ENCODE measurements around the gene FBLN1. TPM values are rescaled to one million over a fixed set of nuclear protein-coding genes. Genes with fewer than 3 reads are reported as not detected.

Gene FBLN1, protein sequence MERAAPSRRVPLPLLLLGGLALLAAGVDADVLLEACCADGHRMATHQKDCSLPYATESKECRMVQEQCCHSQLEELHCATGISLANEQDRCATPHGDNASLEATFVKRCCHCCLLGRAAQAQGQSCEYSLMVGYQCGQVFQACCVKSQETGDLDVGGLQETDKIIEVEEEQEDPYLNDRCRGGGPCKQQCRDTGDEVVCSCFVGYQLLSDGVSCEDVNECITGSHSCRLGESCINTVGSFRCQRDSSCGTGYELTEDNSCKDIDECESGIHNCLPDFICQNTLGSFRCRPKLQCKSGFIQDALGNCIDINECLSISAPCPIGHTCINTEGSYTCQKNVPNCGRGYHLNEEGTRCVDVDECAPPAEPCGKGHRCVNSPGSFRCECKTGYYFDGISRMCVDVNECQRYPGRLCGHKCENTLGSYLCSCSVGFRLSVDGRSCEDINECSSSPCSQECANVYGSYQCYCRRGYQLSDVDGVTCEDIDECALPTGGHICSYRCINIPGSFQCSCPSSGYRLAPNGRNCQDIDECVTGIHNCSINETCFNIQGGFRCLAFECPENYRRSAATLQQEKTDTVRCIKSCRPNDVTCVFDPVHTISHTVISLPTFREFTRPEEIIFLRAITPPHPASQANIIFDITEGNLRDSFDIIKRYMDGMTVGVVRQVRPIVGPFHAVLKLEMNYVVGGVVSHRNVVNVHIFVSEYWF
- total RNA-seq (9.3 TPM), polyA plus RNA-seq (36.3 TPM)
- long read RNA-seq, donor 1: 0 reads
- long read RNA-seq, donor 2, transcript FBLN1-201 (15 exons, 2,251 nt): major isoform, 10 of 20 reads
- long read RNA-seq, donor 2, transcript FBLN1-202 (17 exons, 2,896 nt): major isoform, 10 of 20 reads
- long read RNA-seq, donor 2, partial matches to known transcripts: 0 of 20 reads
- long read RNA-seq, donor 2, other reads (novel, unspliced or antisense): 0 of 20 reads
- long read RNA-seq, donor 3, partial matches to known transcripts: 0 of 4 reads
- long read RNA-seq, donor 3, other reads (novel, unspliced or antisense): 0 of 4 reads
- long read RNA-seq, donor 4, partial matches to known transcripts: 7 of 12 reads
- long read RNA-seq, donor 4, other reads (novel, unspliced or antisense): 0 of 12 reads
- long read RNA-seq, donor 5, transcript FBLN1-202 (17 exons, 2,896 nt): major isoform, 7 of 28 reads
- long read RNA-seq, donor 5, partial matches to known transcripts: 18 of 28 reads
- long read RNA-seq, donor 5, other reads (novel, unspliced or antisense): 0 of 28 reads
- long read RNA-seq, donor 6, transcript FBLN1-201 (15 exons, 2,251 nt): major isoform, 9 of 37 reads
- long read RNA-seq, donor 6, partial matches to known transcripts: 25 of 37 reads
- long read RNA-seq, donor 6, other reads (novel, unspliced or antisense): 0 of 37 reads
- long read RNA-seq, donor 7, partial matches to known transcripts: 0 of 5 reads
- long read RNA-seq, donor 7, other reads (novel, unspliced or antisense): 0 of 5 reads
- long read RNA-seq, donor 8, partial matches to known transcripts: 9 of 12 reads
- long read RNA-seq, donor 8, other reads (novel, unspliced or antisense): 0 of 12 reads
- long read RNA-seq, donor 9, transcript FBLN1-201 (15 exons, 2,251 nt): major isoform, 5 of 8 reads
- long read RNA-seq, donor 9, partial matches to known transcripts: 0 of 8 reads
- long read RNA-seq, donor 9, other reads (novel, unspliced or antisense): 0 of 8 reads
- long read RNA-seq, donor 10, transcript FBLN1-202 (17 exons, 2,896 nt): major isoform, 6 of 10 reads
- long read RNA-seq, donor 10, partial matches to known transcripts: 0 of 10 reads
- long read RNA-seq, donor 10, other reads (novel, unspliced or antisense): 0 of 10 reads

DNA sequence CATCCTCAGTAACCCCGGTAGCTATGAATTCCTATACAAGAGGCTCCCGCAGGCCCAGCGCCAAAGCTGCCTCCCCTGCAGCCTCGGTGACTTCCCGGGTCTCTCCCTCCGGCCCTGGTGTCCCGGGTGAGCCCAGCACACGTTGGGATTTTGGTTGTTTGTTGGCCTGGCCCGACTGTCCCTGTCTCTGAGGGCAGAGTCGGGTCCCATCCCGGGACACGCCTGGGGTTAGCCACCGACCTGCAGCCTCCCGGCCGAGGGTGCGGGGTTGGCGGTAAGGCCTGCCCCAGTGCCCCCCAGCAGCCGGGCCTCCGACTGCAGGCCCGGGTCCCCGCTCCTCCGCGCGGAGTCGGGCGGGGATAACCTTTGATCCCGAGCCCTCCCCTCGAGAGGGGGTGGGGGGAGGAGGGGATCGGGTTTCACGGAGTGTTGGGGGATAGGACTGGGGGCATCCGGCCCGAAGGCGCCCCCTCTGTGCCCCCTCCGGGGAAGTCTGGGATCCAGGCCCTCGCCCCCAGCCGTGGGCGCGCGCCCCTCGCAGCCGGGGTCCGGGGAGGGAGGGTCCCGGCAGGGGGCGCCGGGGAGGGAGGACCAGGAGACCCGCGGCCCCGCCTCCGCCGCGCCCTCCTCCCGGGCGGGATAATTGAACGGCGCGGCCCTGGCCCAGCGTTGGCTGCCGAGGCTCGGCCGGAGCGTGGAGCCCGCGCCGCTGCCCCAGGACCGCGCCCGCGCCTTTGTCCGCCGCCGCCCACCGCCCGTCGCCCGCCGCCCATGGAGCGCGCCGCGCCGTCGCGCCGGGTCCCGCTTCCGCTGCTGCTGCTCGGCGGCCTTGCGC lies at the start of gene FBLN1:
Gene FBLN1 (plus strand): TSS at position 669 of the 835 bp plus-strand sequence. CDS start 103 bp downstream, at position 772.
- DNase-seq (ENCODE audit: low read depth in 6 of 9, low spot score in 9 of 9): peak in 4 of 9 donors; percentile 4 to 47 (median 28)
- no peaks in the 10 kb centered on the region for H3K9me3 ChIP-seq (ENCODE audit: control insufficient read depth in 2 of 2, insufficient read depth in 1 of 2, low read length in 1 of 2)
- peaks cover 21 to 24% of the 10 kb centered on the region in 2 donors for H3K27me3 ChIP-seq (ENCODE audit: control insufficient read depth in 2 of 2, insufficient read depth in 1 of 2, low read length in 1 of 2)
- H3K4me1 ChIP-seq (ENCODE audit: control insufficient read depth in 2 of 2, insufficient read depth in 2 of 2, low read length in 2 of 2): peaks cover 4 to 38% of the 10 kb centered on the region in 2 donors
- H3K36me3 ChIP-seq (ENCODE audit: control insufficient read depth in 2 of 2, insufficient read depth in 2 of 2, low read length in 1 of 2): no peaks in the 10 kb centered on the region
- peak within 1 kb of the TSS; percentile 48 to 51 for H3K4me3 ChIP-seq (ENCODE audit: low read length in 2 of 2)
- no peak within 1 kb of the TSS for H3K27ac ChIP-seq (ENCODE audit: low read depth in 1 of 2, low read length in 1 of 2)
- WGBS: 9% methylated on average over 88 of the region's 89 CpGs

DNA sequence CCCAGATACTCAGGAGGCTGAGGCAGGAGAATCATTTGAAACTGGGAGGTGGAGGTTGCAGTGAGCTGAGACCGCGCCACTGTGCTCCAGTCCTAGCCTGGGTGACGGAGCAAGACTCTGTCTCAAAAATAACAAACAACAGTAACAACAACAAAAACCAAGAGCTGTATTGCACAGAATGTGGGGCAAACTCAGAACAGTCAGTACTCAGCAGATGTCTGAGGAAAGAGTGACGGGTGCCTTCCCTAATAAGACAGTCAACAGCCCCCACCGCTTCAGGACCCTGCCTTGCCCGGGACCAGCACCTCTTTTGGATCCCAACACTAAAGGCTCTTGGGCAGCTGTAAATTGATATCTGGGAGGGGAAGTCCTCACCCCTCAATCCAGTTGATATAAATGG lies 48.9 kb upstream of the FBLN1 start:
- WGBS: 96% methylated on average over 6 of the region's 6 CpGs
- no peak overlapping the region for H3K4me3 ChIP-seq (ENCODE audit: low read length in 2 of 2)
- no peak for DNase-seq (ENCODE audit: low read depth in 6 of 9, low spot score in 9 of 9)
- H3K27me3 ChIP-seq (ENCODE audit: control insufficient read depth in 2 of 2, insufficient read depth in 1 of 2, low read length in 1 of 2): peaks cover 0 to 2% of the 10 kb centered on the region in 2 donors
- H3K4me1 ChIP-seq (ENCODE audit: control insufficient read depth in 2 of 2, insufficient read depth in 2 of 2, low read length in 2 of 2): no peaks in the 10 kb centered on the region
- no peaks in the 10 kb centered on the region for H3K9me3 ChIP-seq (ENCODE audit: control insufficient read depth in 2 of 2, insufficient read depth in 1 of 2, low read length in 1 of 2)
- no peaks in the 10 kb centered on the region for H3K36me3 ChIP-seq (ENCODE audit: control insufficient read depth in 2 of 2, insufficient read depth in 2 of 2, low read length in 1 of 2)
- H3K27ac ChIP-seq (ENCODE audit: low read depth in 1 of 2, low read length in 1 of 2): no peak overlapping the region

DNA sequence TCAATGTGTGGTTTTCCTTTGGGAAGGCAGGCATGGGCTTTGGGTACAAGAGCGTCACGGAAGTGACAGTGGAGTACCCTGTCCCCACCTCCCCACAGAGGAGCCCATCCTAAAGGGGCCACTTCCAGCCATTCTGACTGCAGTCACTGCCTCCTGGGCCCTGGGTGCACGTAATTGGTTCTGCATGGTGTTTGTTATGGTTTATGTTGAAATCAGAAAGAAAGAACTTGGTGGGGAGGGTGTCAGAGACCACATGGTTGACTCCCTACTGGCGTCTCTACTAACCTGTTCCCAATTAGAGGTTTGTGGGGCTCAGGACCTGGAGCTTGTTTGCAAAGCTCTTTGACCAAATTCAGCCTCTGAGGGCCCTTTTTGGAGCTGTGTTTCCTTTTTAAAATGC lies 48.4 kb upstream of the FBLN1 start:
- Histone ChIP-seq H3K27me3 (ENCODE audit: control insufficient read depth in 2 of 2, insufficient read depth in 1 of 2, low read length in 1 of 2) (peaks cover 0 to 2% of the 10 kb centered on the region in 2 donors), H3K9me3 (ENCODE audit: control insufficient read depth in 2 of 2, insufficient read depth in 1 of 2, low read length in 1 of 2) (no peaks in the 10 kb centered on the region), H3K4me3 (ENCODE audit: low read length in 2 of 2) (no peak overlapping the region), H3K4me1 (ENCODE audit: control insufficient read depth in 2 of 2, insufficient read depth in 2 of 2, low read length in 2 of 2) (no peaks in the 10 kb centered on the region), H3K27ac (ENCODE audit: low read depth in 1 of 2, low read length in 1 of 2) (no peak overlapping the region), H3K36me3 (ENCODE audit: control insufficient read depth in 2 of 2, insufficient read depth in 2 of 2, low read length in 1 of 2) (no peaks in the 10 kb centered on the region)
- WGBS: 87% methylated on average over 4 of the region's 4 CpGs
- no peak for DNase-seq (ENCODE audit: low read depth in 6 of 9, low spot score in 9 of 9)

DNA sequence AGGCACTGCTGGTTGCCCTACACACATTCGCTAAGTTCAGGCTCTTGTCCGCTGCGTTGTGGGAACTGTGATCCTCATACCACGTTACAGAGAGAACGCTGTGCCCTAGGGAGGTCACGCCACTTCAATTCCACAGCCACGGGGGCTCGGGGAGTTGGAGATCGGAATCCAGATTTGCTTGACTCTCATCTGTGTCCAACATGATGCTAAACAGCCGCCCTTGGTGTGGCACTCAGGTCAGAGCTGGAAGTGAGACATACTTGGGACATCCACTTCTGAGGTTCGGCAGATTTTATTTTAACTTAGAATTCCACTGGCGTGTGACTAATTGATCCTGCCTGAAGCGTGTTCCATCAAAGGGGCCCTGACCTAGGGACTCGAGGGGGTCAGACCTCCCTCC lies 47.5 kb upstream of the FBLN1 start:
- 91% methylated on average over 14 of the region's 14 CpGs for WGBS
- no peak for DNase-seq (ENCODE audit: low read depth in 6 of 9, low spot score in 9 of 9)
- no peaks in the 10 kb centered on the region for H3K36me3 ChIP-seq (ENCODE audit: control insufficient read depth in 2 of 2, insufficient read depth in 2 of 2, low read length in 1 of 2)

DNA sequence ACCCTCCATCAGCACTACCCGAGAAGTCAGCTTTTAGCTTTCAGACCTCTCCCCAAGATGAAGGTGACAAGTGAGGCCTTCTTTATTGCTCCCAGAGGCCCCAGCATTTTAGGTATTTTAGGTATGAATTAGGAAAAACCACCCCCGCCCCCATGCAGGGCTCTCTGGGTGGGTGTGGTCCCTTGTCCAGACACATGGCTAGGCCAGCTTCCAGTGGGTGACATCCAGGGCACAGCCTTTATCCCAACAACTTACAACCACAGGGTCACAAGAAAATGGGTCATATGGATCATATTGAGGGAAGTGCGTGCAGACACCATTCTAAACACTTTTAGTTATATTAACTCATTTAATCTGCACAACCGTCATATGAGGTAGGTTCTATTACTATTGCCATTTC lies 47.1 kb upstream of the FBLN1 start:
- Histone ChIP-seq H3K4me1 (ENCODE audit: control insufficient read depth in 2 of 2, insufficient read depth in 2 of 2, low read length in 2 of 2) (no peaks in the 10 kb centered on the region), H3K4me3 (ENCODE audit: low read length in 2 of 2) (no peak overlapping the region), H3K27me3 (ENCODE audit: control insufficient read depth in 2 of 2, insufficient read depth in 1 of 2, low read length in 1 of 2) (peaks cover 0 to 2% of the 10 kb centered on the region in 2 donors), H3K36me3 (ENCODE audit: control insufficient read depth in 2 of 2, insufficient read depth in 2 of 2, low read length in 1 of 2) (no peaks in the 10 kb centered on the region), H3K27ac (ENCODE audit: low read depth in 1 of 2, low read length in 1 of 2) (no peak overlapping the region), H3K9me3 (ENCODE audit: control insufficient read depth in 2 of 2, insufficient read depth in 1 of 2, low read length in 1 of 2) (no peaks in the 10 kb centered on the region)
- WGBS: 96% methylated on average over 4 of the region's 4 CpGs
- DNase-seq (ENCODE audit: low read depth in 6 of 9, low spot score in 9 of 9): no peak

More for the DNA sequence above, 47.5 kb upstream of the FBLN1 start:
- Histone ChIP-seq H3K27me3 (ENCODE audit: control insufficient read depth in 2 of 2, insufficient read depth in 1 of 2, low read length in 1 of 2) (peaks cover 0 to 2% of the 10 kb centered on the region in 2 donors), H3K27ac (ENCODE audit: low read depth in 1 of 2, low read length in 1 of 2) (no peak overlapping the region), H3K4me3 (ENCODE audit: low read length in 2 of 2) (no peak overlapping the region), H3K9me3 (ENCODE audit: control insufficient read depth in 2 of 2, insufficient read depth in 1 of 2, low read length in 1 of 2) (no peaks in the 10 kb centered on the region), H3K4me1 (ENCODE audit: control insufficient read depth in 2 of 2, insufficient read depth in 2 of 2, low read length in 2 of 2) (no peaks in the 10 kb centered on the region)

DNA sequence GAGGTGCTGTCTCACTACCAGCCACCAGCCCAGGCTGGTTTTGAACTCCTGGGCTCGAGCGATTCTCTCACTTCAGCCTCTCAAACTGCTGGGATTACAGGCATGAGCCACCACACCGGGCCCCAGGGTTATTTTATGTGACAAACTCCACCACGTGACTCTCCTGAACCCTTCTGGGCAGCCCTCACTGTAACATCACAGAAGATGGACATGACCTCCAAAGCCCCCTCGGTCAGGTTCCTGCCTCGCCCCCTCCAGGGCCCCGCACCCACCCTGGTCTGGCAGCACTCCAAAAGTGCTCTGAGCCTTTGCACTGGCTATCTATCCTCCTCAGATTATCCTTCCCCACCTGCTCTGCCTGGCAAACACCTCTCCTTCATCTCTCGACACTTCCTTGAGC lies 45.9 kb upstream of the FBLN1 start:
- H3K36me3 ChIP-seq (ENCODE audit: control insufficient read depth in 2 of 2, insufficient read depth in 2 of 2, low read length in 1 of 2): no peaks in the 10 kb centered on the region
- no peaks in the 10 kb centered on the region for H3K9me3 ChIP-seq (ENCODE audit: control insufficient read depth in 2 of 2, insufficient read depth in 1 of 2, low read length in 1 of 2)
- no peaks in the 10 kb centered on the region for H3K4me1 ChIP-seq (ENCODE audit: control insufficient read depth in 2 of 2, insufficient read depth in 2 of 2, low read length in 2 of 2)
- DNase-seq (ENCODE audit: low read depth in 6 of 9, low spot score in 9 of 9): no peak
- H3K4me3 ChIP-seq (ENCODE audit: low read length in 2 of 2): no peak overlapping the region
- peaks cover 0 to 2% of the 10 kb centered on the region in 2 donors for H3K27me3 ChIP-seq (ENCODE audit: control insufficient read depth in 2 of 2, insufficient read depth in 1 of 2, low read length in 1 of 2)
- 84% methylated on average over 8 of the region's 8 CpGs for WGBS
- no peak overlapping the region for H3K27ac ChIP-seq (ENCODE audit: low read depth in 1 of 2, low read length in 1 of 2)

DNA sequence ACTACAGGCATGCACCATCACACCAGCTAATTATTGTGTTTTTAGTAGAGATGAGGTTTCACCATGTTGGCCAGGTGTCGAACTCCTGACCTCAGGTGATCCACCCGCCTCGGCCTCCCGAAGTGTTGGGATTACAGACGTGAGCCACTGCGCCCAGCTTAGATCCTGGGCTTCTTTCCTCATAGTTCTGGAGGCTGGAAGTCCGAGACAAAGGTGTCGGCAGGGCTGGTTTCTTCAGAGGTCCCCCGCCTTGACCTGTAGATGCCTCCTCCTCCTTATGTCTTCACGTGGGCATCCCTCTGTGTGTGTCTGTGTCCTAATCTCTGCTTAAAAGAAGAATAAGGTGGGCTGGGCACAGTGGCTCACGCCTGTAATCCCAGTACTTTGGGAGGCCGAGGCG lies 44.2 kb upstream of the FBLN1 start:
- no peaks in the 10 kb centered on the region for H3K27me3 ChIP-seq (ENCODE audit: control insufficient read depth in 2 of 2, insufficient read depth in 1 of 2, low read length in 1 of 2)
- H3K27ac ChIP-seq (ENCODE audit: low read depth in 1 of 2, low read length in 1 of 2): no peak overlapping the region
- WGBS: 97% methylated on average over 13 of the region's 13 CpGs
- no peak for DNase-seq (ENCODE audit: low read depth in 6 of 9, low spot score in 9 of 9)
- no peaks in the 10 kb centered on the region for H3K9me3 ChIP-seq (ENCODE audit: control insufficient read depth in 2 of 2, insufficient read depth in 1 of 2, low read length in 1 of 2)
- H3K36me3 ChIP-seq (ENCODE audit: control insufficient read depth in 2 of 2, insufficient read depth in 2 of 2, low read length in 1 of 2): no peaks in the 10 kb centered on the region
- no peak overlapping the region for H3K4me3 ChIP-seq (ENCODE audit: low read length in 2 of 2)
- H3K4me1 ChIP-seq (ENCODE audit: control insufficient read depth in 2 of 2, insufficient read depth in 2 of 2, low read length in 2 of 2): no peaks in the 10 kb centered on the region
